H1 (cell line): ENCODE measurements around the gene SYCE3. TPM values are rescaled to one million over a fixed set of nuclear protein-coding genes. Genes with fewer than 3 reads are reported as not detected.

Source experiments
- CTCF ChIA-PET: fragments of 300-600 bp; sonication (Branson Sonifier 250); formaldehyde crosslinking; loops from one replicate; lab custom pipeline; 2021; ENCODE audit not compliant: partially characterized antibody; lab: Charles Lee
- POLR2A ChIA-PET: fragments of 300-600 bp; sonication (Branson Sonifier 250); formaldehyde crosslinking; loops from one replicate; lab custom pipeline; 2021; ENCODE audit warnings: inconsistent platforms; ENCODE audit not compliant: partially characterized antibody; lab: Charles Lee
- DNase-seq, 2 experiments: peaks; one replicate each; pipeline versions ENCODE4 v3.0.0 to v3.0.0-alpha.2; 2010 to 2022; ENCODE audit warnings: low spot score in 2 of 2, low read depth in 1 of 2, mixed read lengths in 1 of 2
- FAIRE-seq: peaks from 2 replicates; lab custom pipeline; 2011; peaks lifted over from hg19 to GRCh38; lab: Jason Lieb, UNC
- H2AFZ ChIP-seq: 2 replicates; pipeline ENCODE4 v1.8.1; 2012; ENCODE audit warnings: low read length, inconsistent platforms
- H2AK5ac ChIP-seq: 2 replicates; pipeline ENCODE4 v1.6.1; 2013; ENCODE audit warnings: low read depth, low read length
- H2BK120ac ChIP-seq: replicated peaks from 2 replicates; pipeline ENCODE3; 2013; ENCODE audit warnings: low read depth, low read length, inconsistent platforms
- H2BK12ac ChIP-seq: 2 replicates; pipeline ENCODE4 v1.6.1; 2013; ENCODE audit warnings: low read depth, low read length
- H2BK15ac ChIP-seq: 2 replicates; pipeline ENCODE4 v1.6.1; 2013; ENCODE audit warnings: low read length
- H2BK20ac ChIP-seq: 2 replicates; pipeline ENCODE4 v1.6.1; 2013; ENCODE audit warnings: low read length
- H2BK5ac ChIP-seq: 2 replicates; pipeline ENCODE4 v1.6.1; 2013; ENCODE audit warnings: low read depth, low read length
- H3K14ac ChIP-seq: 2 replicates; pipeline ENCODE4 v1.6.1; 2013; ENCODE audit warnings: inconsistent platforms; ENCODE audit not compliant: insufficient read length
- H3K18ac ChIP-seq: 2 replicates; pipeline ENCODE4 v1.6.1; 2013; ENCODE audit warnings: low read length; ENCODE audit errors: extremely low read depth
- H3K23ac ChIP-seq: 2 replicates; pipeline ENCODE4 v1.6.1; 2013; ENCODE audit warnings: inconsistent platforms; ENCODE audit not compliant: insufficient read length
- H3K23me2 ChIP-seq: 2 replicates; pipeline ENCODE4 v1.6.1; 2013; ENCODE audit warnings: low read depth, low read length
- H3K27ac ChIP-seq: 2 replicates; pipeline ENCODE4 v1.6.1; 2011; ENCODE audit warnings: low read depth, low read length, inconsistent platforms
- H3K27me3 ChIP-seq, 4 experiments: replicated peaks in 1 of 4; 1 replicate in 1 of 4; 2 replicates in 3 of 4; pipeline versions ENCODE4 v1.6.1 to v1.8.1; 2011 to 2013; ENCODE audit warnings: low read length in 3 of 4, mild to moderate bottlenecking in 3 of 4, inconsistent platforms in 2 of 4, mixed read lengths in 2 of 4, moderate library complexity in 1 of 4; ENCODE audit not compliant: control insufficient read depth in 3 of 4, insufficient read depth in 3 of 4; ENCODE audit errors: extremely low read depth in 1 of 4
- H3K36me3 ChIP-seq, 4 experiments: 2 replicates each; pipeline versions ENCODE4 v1.6.1 to v1.8.1; 2011 to 2013; ENCODE audit warnings: mild to moderate bottlenecking in 4 of 4, low read length in 3 of 4, moderate library complexity in 2 of 4, control low read depth in 1 of 4, inconsistent platforms in 1 of 4; ENCODE audit not compliant: insufficient read depth in 4 of 4, control insufficient read depth in 2 of 4
- H3K4ac ChIP-seq: replicated peaks from 2 replicates; pipeline ENCODE3; 2013; ENCODE audit warnings: low read length, low read depth, mixed read lengths, inconsistent platforms; ENCODE audit not compliant: insufficient read length
- H3K4me1 ChIP-seq, 4 experiments: replicated peaks in 1 of 4; 1 replicate in 1 of 4; 2 replicates in 3 of 4; pipeline versions ENCODE4 v1.6.1 to v1.8.1; 2011 to 2013; ENCODE audit warnings: low read length in 3 of 4, inconsistent platforms in 2 of 4, mixed read lengths in 1 of 4; ENCODE audit not compliant: insufficient read depth in 4 of 4, control insufficient read depth in 3 of 4
- H3K4me2 ChIP-seq, 2 experiments: 2 replicates each; pipeline versions ENCODE4 v1.6.1 to v1.8.1; 2011 to 2013; ENCODE audit warnings: low read depth in 2 of 2, low read length in 2 of 2, control low read depth in 1 of 2, inconsistent platforms in 1 of 2, mild to moderate bottlenecking in 1 of 2; ENCODE audit not compliant: insufficient read depth in 1 of 2
- H3K4me3 ChIP-seq, 4 experiments: fragments of 200-600, 300-600 bp in 1 of 4; sonication (generic), shearing (Covaris generic), sonication (Bioruptor Twin) in 1 of 4; 2 replicates each; pipeline versions ENCODE4 v1.5.1 to v1.8.1; 2011 to 2016; ENCODE audit warnings: low read length in 4 of 4, low read depth in 3 of 4, control low read depth in 2 of 4, inconsistent platforms in 2 of 4, mild to moderate bottlenecking in 2 of 4, mixed read lengths in 1 of 4, moderate library complexity in 1 of 4; ENCODE audit not compliant: insufficient read depth in 2 of 4; ENCODE audit errors: extremely low read depth in 1 of 4
- H3K56ac ChIP-seq: replicated peaks from 2 replicates; pipeline ENCODE3; 2013; ENCODE audit warnings: low read depth, mild to moderate bottlenecking, mixed read lengths, low read length, inconsistent platforms; ENCODE audit not compliant: insufficient read length
- H3K79me1 ChIP-seq: 2 replicates; pipeline ENCODE4 v1.6.1; 2013; ENCODE audit warnings: low read depth, low read length, control low read depth
- H3K79me2 ChIP-seq, 2 experiments: 2 replicates each; pipeline versions ENCODE4 v1.6.1 to v1.8.1; 2012 to 2013; ENCODE audit warnings: low read length in 2 of 2, mild to moderate bottlenecking in 2 of 2, inconsistent platforms in 1 of 2; ENCODE audit not compliant: insufficient read depth in 2 of 2, control insufficient read depth in 1 of 2
- H3K9ac ChIP-seq, 4 experiments: replicated peaks in 1 of 4; 1 replicate in 1 of 4; 2 replicates in 3 of 4; pipeline versions ENCODE4 v1.6.1 to v1.8.1; 2011 to 2013; ENCODE audit warnings: low read depth in 3 of 4, low read length in 3 of 4, control low read depth in 2 of 4, mild to moderate bottlenecking in 2 of 4, moderate library complexity in 2 of 4, inconsistent platforms in 1 of 4; ENCODE audit errors: extremely low read depth in 1 of 4
- H3K9me3 ChIP-seq, 2 experiments: 2 replicates each; pipeline versions ENCODE4 v1.6.1 to v1.8.1; 2012 to 2013; ENCODE audit warnings: mild to moderate bottlenecking in 2 of 2, moderate library complexity in 2 of 2, control low read depth in 1 of 2, inconsistent platforms in 1 of 2, low read depth in 1 of 2, low read length in 1 of 2, mixed read lengths in 1 of 2; ENCODE audit not compliant: insufficient read depth in 2 of 2
- H4K20me1 ChIP-seq, 2 experiments: replicated peaks in 1 of 2; 2 replicates each; pipeline versions ENCODE3 to v1.8.1; 2011 to 2013; ENCODE audit warnings: inconsistent platforms in 2 of 2, low read length in 2 of 2, mild to moderate bottlenecking in 1 of 2; ENCODE audit not compliant: insufficient read depth in 2 of 2, control insufficient read depth in 1 of 2
- H4K5ac ChIP-seq: 2 replicates; pipeline ENCODE4 v1.6.1; 2013; ENCODE audit warnings: low read length, low read depth, mixed read lengths, inconsistent platforms; ENCODE audit not compliant: insufficient read length
- H4K8ac ChIP-seq: 2 replicates; pipeline ENCODE4 v1.8.0; 2013; ENCODE audit warnings: mild to moderate bottlenecking, moderate library complexity, low read length, inconsistent platforms; ENCODE audit not compliant: insufficient read depth; ENCODE audit errors: extremely low read depth
- H4K91ac ChIP-seq: replicated peaks from 2 replicates; pipeline ENCODE3; 2013; ENCODE audit warnings: low read length, mixed read lengths, inconsistent platforms; ENCODE audit not compliant: insufficient read length
- ASH2L ChIP-seq: fragments of 200-600, 300-600 bp; sonication (generic); IDR thresholded peaks from one replicate; pipeline ENCODE4 v1.7.1; 2017; ENCODE audit warnings: low read length
- CBX5 ChIP-seq: fragments of 300-800, 300-1000 bp; sonication (generic); IDR thresholded peaks from 2 replicates; pipeline ENCODE4 v1.7.1; 2016; ENCODE audit warnings: antibody characterized with exemption, low read length, low read depth
- EZH2 ChIP-seq: fragments of 200-600 bp; sonication (generic); IDR thresholded peaks from 2 replicates; pipeline ENCODE4 v1.7.1; 2012; ENCODE audit warnings: low read depth, mild to moderate bottlenecking, moderate library complexity, low read length, inconsistent platforms; ENCODE audit not compliant: severe bottlenecking
- GABPA ChIP-seq: IDR thresholded peaks from 2 replicates; pipeline ENCODE4 v1.6.1; 2011; ENCODE audit warnings: mild to moderate bottlenecking, low read length, moderate library complexity, borderline replicate concordance; ENCODE audit not compliant: insufficient read depth
- KDM4A ChIP-seq: IDR thresholded peaks from one replicate; pipeline ENCODE4 v1.7.1; 2012; ENCODE audit warnings: low read depth, mild to moderate bottlenecking, moderate library complexity, low read length, inconsistent platforms; ENCODE audit not compliant: severe bottlenecking
- RNF2 ChIP-seq: fragments of 200-900, 300-1000 bp; sonication (generic); IDR thresholded peaks from 2 replicates; pipeline ENCODE4 v1.7.1; 2016; ENCODE audit warnings: borderline replicate concordance, low read depth, mild to moderate bottlenecking, antibody characterized with exemption, low read length; ENCODE audit not compliant: poor library complexity, severe bottlenecking; ENCODE audit errors: missing control alignments
- SUZ12 ChIP-seq: fragments of 200-600 bp; sonication (generic); IDR thresholded peaks from 2 replicates; pipeline ENCODE4 v1.6.1; 2012; ENCODE audit warnings: mild to moderate bottlenecking, inconsistent platforms, low read length, moderate library complexity, mixed read lengths
- WGBS, 2 experiments: shearing (Covaris generic) in 1 of 2; methylation state at CpG; one replicate each; pipeline versions ENCODE4 v1.1.6 to v1.1.7; 2013 to 2015; ENCODE audit warnings: low lambda C conversion rate in 2 of 2, mixed read lengths in 2 of 2, inconsistent platforms in 1 of 2, low coverage in 1 of 2, missing lambda C conversion rate in 1 of 2; ENCODE audit not compliant: insufficient replicate concordance in 2 of 2, insufficient coverage in 1 of 2, insufficient read length in 1 of 2; ENCODE audit errors: extremely low coverage in 1 of 2, missing lambda C conversion rate in 1 of 2; 5-methylcytosine and 5-hydroxymethylcytosine counted together
- polyA plus RNA-seq, 7 experiments: library from polyadenylated mRNA; depleted of rRNA in 3 of 7; stranded (reverse) in 5 of 7; unstranded in 2 of 7; fragments of >200 nt in 5 of 7; fragments of 200-250 nt in 2 of 7; gene quantifications; 1 replicate in 5 of 7; 2 replicates in 1 of 7; 4 replicates in 1 of 7; pipeline versions ENCODE4 v1.2.1 to v1.2.3, GENCODE V29; 2011 to 2013; ENCODE audit warnings: missing spikeins in 2 of 7, mixed read lengths in 2 of 7
- total RNA-seq: library from RNA; stranded (reverse); fragmentation: NEBNext Ultra II Directional; extraction: Animal tissue kit (Norgen Biotek cat#: 25700); gene quantifications from 2 replicates; pipeline ENCODE4 v1.2.1, GENCODE V29; 2021

SYCE3 gene
- total and polyA plus RNA-seq, 2 of the 8 experiments (the other 6 are each of a cell fraction or from before 2014, with no cell fraction given): 1.9 TPM; not detected in 1

DNA sequence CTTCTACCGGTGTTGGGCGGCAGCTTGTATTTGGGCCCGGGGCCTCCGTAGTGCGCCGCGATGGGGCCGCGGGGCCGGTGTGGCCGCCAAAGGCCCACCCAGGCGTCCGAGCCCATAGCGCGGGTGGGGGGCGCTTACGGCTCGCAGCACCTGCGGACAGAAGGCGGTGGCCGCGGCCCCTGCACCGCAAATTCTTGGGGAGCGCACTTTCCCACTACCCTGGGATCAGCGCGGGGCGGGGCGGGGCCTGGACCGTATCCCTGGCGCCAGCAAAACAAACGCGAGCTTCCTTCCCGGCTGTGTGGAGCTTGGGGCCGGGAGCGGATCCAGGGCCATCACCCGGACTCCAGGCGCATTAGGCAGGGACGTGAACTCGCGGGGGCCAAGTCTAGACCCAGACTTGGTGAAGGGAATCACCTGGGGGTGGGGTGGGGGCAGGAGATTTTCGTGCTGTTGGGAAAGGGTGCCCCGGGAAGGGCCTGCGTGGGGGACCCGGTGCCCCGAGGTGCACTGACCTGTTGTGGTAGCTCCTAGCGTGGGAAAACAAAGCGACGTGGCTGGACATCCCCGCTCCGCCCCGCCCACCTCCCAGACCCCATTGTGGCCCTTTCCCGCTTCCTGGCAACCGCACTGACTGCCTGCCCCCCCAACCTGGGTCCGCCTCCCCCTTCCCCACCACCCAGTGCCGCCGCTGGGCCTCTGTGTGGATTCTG is 30.6 kb downstream of the SYCE3 start:
- Histone ChIP-seq H3K56ac (no peak overlapping the region), H2AFZ (no peak overlapping the region; the same call in 1 of the 2 replicates), H4K8ac (no peak overlapping the region; the same call in 1 of the 2 replicates), H3K4me2 (peak overlapping the region; percentile 51 to 92), H4K91ac (no peak overlapping the region), H3K14ac (no peak overlapping the region), H3K23me2 (peaks cover 18% of the 10 kb centered on the region; the same call in 1 of the 2 replicates), H3K4me1 (peaks cover 0 to 18% (median 7%) of the 10 kb centered on the region in 4 experiments; a peak in 5 of 7 replicates), H3K4ac (no peak overlapping the region), H2BK12ac (no peak overlapping the region), H3K9ac (0 out of 7 replicates have a peak overlapping the region, but pooled peaks of 1 of the 4 experiments have one; percentile 35), H2BK5ac (no peak overlapping the region), H3K79me2 (no peaks in the 10 kb centered on the region), H2BK20ac (no peak overlapping the region), H2AK5ac (no peak overlapping the region), H3K36me3 (no peaks in the 10 kb centered on the region), H2BK120ac (no peak overlapping the region), H4K5ac (no peak overlapping the region), H3K9me3 (no peaks in the 10 kb centered on the region), H3K18ac (no peak overlapping the region; the same call in 1 of the 2 replicates), H3K23ac (no peak overlapping the region), H3K4me3 (peak overlapping the region; percentile 27 to 68 (median 48)), H3K27ac (no peak overlapping the region), H3K27me3 (peaks cover 43 to 65% (median 58%) of the 10 kb centered on the region in 4 experiments), H4K20me1 (peaks cover 5 to 14% of the 10 kb centered on the region in 2 experiments), H3K79me1 (no peaks in the 10 kb centered on the region), H2BK15ac (no peak overlapping the region)
- ChIA-PET POLR2A (interaction anchor here (0.7 kb wide), 1 partner anchor 19 kb away, joined by 3 read pairs; no protein-coding TSS in a partner anchor), CTCF (interaction anchor here (1.0 kb wide), 3 partner anchors 31 to 157 kb away, joined by 3 to 4 read pairs (median 3); partner anchors contain the start of gene SYCE3)
- FAIRE-seq (no peak), DNase-seq (peak in 1 of 2 experiments; percentile 77)
- WGBS, 2 experiments: 4% methylated on average over 41 of the region's 56 CpGs; no CpG with 5 or more reads in 1 of the 2 experiments
- peak; percentile 70 for TF ChIP-seq KDM4A
- no peak for TF ChIP-seq CBX5
- no peak for TF ChIP-seq GABPA
- peak; percentile 32 for TF ChIP-seq SUZ12
- TF ChIP-seq EZH2: peak; percentile 65
- TF ChIP-seq ASH2L: no peak
- TF ChIP-seq RNF2: peak; percentile 37
